Endodermal cell (in vitro differentiated cells): ENCODE results near the gene LGR6. TPM values are rescaled to one million over a fixed set of nuclear protein-coding genes. Genes with fewer than 3 reads are reported as not detected.
A peak's percentile ranks its signal among the peaks of the same experiment; 100 is the strongest.

Source experiments
- DNase-seq: peaks from one replicate; pipeline ENCODE4 v3.0.0-alpha.2; 2017
- H3K27ac ChIP-seq: 2 replicates; pipeline ENCODE4 v1.5.1; 2013; ENCODE audit warnings: mild to moderate bottlenecking, low read depth, low read length, moderate library complexity
- H3K27me3 ChIP-seq: 2 replicates; pipeline ENCODE4 v1.6.1; 2013; ENCODE audit warnings: mild to moderate bottlenecking, low read length, moderate library complexity; ENCODE audit not compliant: insufficient read depth, control insufficient read depth, poor library complexity, severe bottlenecking
- H3K36me3 ChIP-seq: 2 replicates; pipeline ENCODE4 v1.7.0; 2013; ENCODE audit warnings: mild to moderate bottlenecking, low read length, moderate library complexity; ENCODE audit not compliant: control insufficient read depth, insufficient read depth
- H3K4me1 ChIP-seq: one replicate; pipeline ENCODE4 v1.7.0; 2013; ENCODE audit warnings: low read length; ENCODE audit not compliant: control insufficient read depth, insufficient read depth
- H3K4me3 ChIP-seq: 2 replicates; pipeline ENCODE4 v1.5.1; 2013; ENCODE audit warnings: mild to moderate bottlenecking, low read length, moderate library complexity
- H3K9ac ChIP-seq: 2 replicates; pipeline ENCODE4 v1.6.1; 2013; ENCODE audit warnings: mild to moderate bottlenecking, low read length, moderate library complexity; ENCODE audit not compliant: poor library complexity, severe bottlenecking; ENCODE audit errors: extremely low read depth
- H3K9me3 ChIP-seq: 2 replicates; pipeline ENCODE4 v1.6.1; 2013; ENCODE audit warnings: mild to moderate bottlenecking, low read length, moderate library complexity; ENCODE audit not compliant: control insufficient read depth
- H3K27ac Mint-ChIP-seq: 2 replicates; pipeline ENCODE4 v1.8.0; 2020; ENCODE audit warnings: mixed read lengths
- H3K27me3 Mint-ChIP-seq: 2 replicates; pipeline ENCODE4 v1.8.0; 2021; ENCODE audit warnings: mild to moderate bottlenecking, mixed read lengths; ENCODE audit not compliant: insufficient read depth
- H3K36me3 Mint-ChIP-seq: 2 replicates; pipeline ENCODE4 v1.8.0; 2020; ENCODE audit warnings: low read depth, mixed read lengths
- H3K4me1 Mint-ChIP-seq: 2 replicates; pipeline ENCODE4 v1.8.0; 2020; ENCODE audit warnings: mixed read lengths
- H3K4me3 Mint-ChIP-seq: 2 replicates; pipeline ENCODE4 v1.8.0; 2020; ENCODE audit warnings: mild to moderate bottlenecking, moderate library complexity, mixed read lengths
- H3K9me3 Mint-ChIP-seq: 2 replicates; pipeline ENCODE4 v1.8.0; 2020; ENCODE audit warnings: mild to moderate bottlenecking, mixed read lengths
- CTCF ChIP-seq: fragments of 200-600 bp; sonication (generic); conservative IDR thresholded peaks from 2 replicates; pipeline ENCODE4 v1.5.0; 2021; ENCODE audit warnings: antibody characterized with exemption, mild to moderate bottlenecking
- WGBS, 2 experiments: methylation state at CpG; one replicate each; pipeline versions ENCODE4 v1.1.5 to v1.1.7; 2013; ENCODE audit warnings: missing lambda C conversion rate in 2 of 2, mixed read lengths in 1 of 2; ENCODE audit not compliant: insufficient coverage in 1 of 2, insufficient read length in 1 of 2; 5-methylcytosine and 5-hydroxymethylcytosine counted together
- total RNA-seq, 2 donors: library from RNA; stranded (reverse); fragmentation: NEBNext Ultra II Directional in 1 of 2; extraction: Animal tissue kit (Norgen Biotek cat#: 25700) in 1 of 2; gene quantifications; 2 replicates in 1 of 2; 3 replicates in 1 of 2; pipeline ENCODE4 v1.2.1, GENCODE V29; 2021

Gene LGR6
- total RNA-seq, 2 donors from 2014 or later = 0.73 to 1.5 TPM

- peaks cover 4% of the 10 kb centered on the region for H3K4me1 Mint-ChIP-seq
- no peak overlapping the region for H3K27ac Mint-ChIP-seq
- no peaks in the 10 kb centered on the region for H3K9me3 ChIP-seq
- 61 to 62% methylated on average over 2 of the region's 2 CpGs for WGBS, 2 experiments
- no peaks in the 10 kb centered on the region for H3K36me3 Mint-ChIP-seq
- peaks cover 5% of the 10 kb centered on the region for H3K9me3 Mint-ChIP-seq
- no peak overlapping the region for H3K9ac ChIP-seq
- H3K4me3 ChIP-seq = no peak overlapping the region
- H3K27me3 Mint-ChIP-seq = peaks cover 10% of the 10 kb centered on the region
- DNase-seq = no peak
- H3K4me1 ChIP-seq = no peaks in the 10 kb centered on the region
- no peak for TF ChIP-seq CTCF
- no peaks in the 10 kb centered on the region for H3K36me3 ChIP-seq
- no peaks in the 10 kb centered on the region for H3K27me3 ChIP-seq
- H3K27ac ChIP-seq = no peak overlapping the region
- H3K4me3 Mint-ChIP-seq = no peak overlapping the region
Measured at GRCh38 chr1:202263628-202264027, 70.0 kb downstream of the LGR6 start.

- H3K4me1 ChIP-seq = no peaks in the 10 kb centered on the region
- WGBS, 2 experiments = 75 to 76% methylated on average over 2 to 6 of the region's 6 CpGs
Measured at GRCh38 chr1:202264300-202264699, 70.7 kb downstream of the LGR6 start.

GRCh38 chr1:202264726-202265125 lies 71.1 kb downstream of the LGR6 start:
- WGBS, 2 experiments = 65 to 69% methylated on average over 2 to 3 of the region's 3 CpGs
- no peak overlapping the region for H3K4me3 ChIP-seq
- Mint-ChIP-seq H3K9me3 (peaks cover 5% of the 10 kb centered on the region), H3K27ac (no peak overlapping the region), H3K27me3 (peaks cover 8% of the 10 kb centered on the region), H3K36me3 (no peaks in the 10 kb centered on the region), H3K4me3 (no peak overlapping the region), H3K4me1 (peaks cover 4% of the 10 kb centered on the region)
- no peaks in the 10 kb centered on the region for H3K36me3 ChIP-seq
- no peak overlapping the region for H3K27ac ChIP-seq
- no peaks in the 10 kb centered on the region for H3K27me3 ChIP-seq
- peak; percentile 49 for DNase-seq
- no peaks in the 10 kb centered on the region for H3K9me3 ChIP-seq
- TF ChIP-seq CTCF = no peak
- no peaks in the 10 kb centered on the region for H3K4me1 ChIP-seq
- no peak overlapping the region for H3K9ac ChIP-seq

More at GRCh38 chr1:202264300-202264699, 70.7 kb downstream of the LGR6 start:
- no peak overlapping the region for H3K4me3 ChIP-seq
- H3K27me3 Mint-ChIP-seq = peaks cover 10% of the 10 kb centered on the region
- TF ChIP-seq CTCF = no peak
- no peak overlapping the region for H3K27ac Mint-ChIP-seq
- peaks cover 5% of the 10 kb centered on the region for H3K9me3 Mint-ChIP-seq
- H3K4me3 Mint-ChIP-seq = no peak overlapping the region
- H3K9ac ChIP-seq = no peak overlapping the region
- no peaks in the 10 kb centered on the region for H3K36me3 Mint-ChIP-seq
- H3K9me3 ChIP-seq = no peaks in the 10 kb centered on the region
- DNase-seq = peak; percentile 36
- H3K4me1 Mint-ChIP-seq = peaks cover 4% of the 10 kb centered on the region
- H3K36me3 ChIP-seq = no peaks in the 10 kb centered on the region
- H3K27me3 ChIP-seq = no peaks in the 10 kb centered on the region
- H3K27ac ChIP-seq = no peak overlapping the region
